HG03103 (cell line): ENCODE measurements around the gene SERPINA10.
"Not testable (repeated sequence)": the region's sequence is repeated elsewhere in the genome, so short reads cannot be mapped to it uniquely, and the experiment has no call there.

Source experiments
- ATAC-seq: cut with Tn5 transposase; IDR thresholded peaks from one replicate; pipeline ENCODE4 v1.9.1; 2021; ENCODE audit warnings: low read depth; ENCODE audit not compliant: unreplicated experiment

The SERPINA10 gene

GRCh38 chr14:94288610-94289465 is 4.2 kb downstream of the SERPINA10 start:
- no peak for ATAC-seq

GRCh38 chr14:94285158-94285557 is 7.9 kb downstream of the SERPINA10 start:
- no peak for ATAC-seq

- ATAC-seq, result no peak
Measured at GRCh38 chr14:94284221-94284620, 8.8 kb downstream of the SERPINA10 start.

GRCh38 chr14:94282991-94283723 is 9.9 kb downstream of the SERPINA10 start:
- ATAC-seq, result no peak

GRCh38 chr14:94278731-94279130 is 14.3 kb downstream of the SERPINA10 start:
- no peak for ATAC-seq

- not testable (repeated sequence) for ATAC-seq
Measured at GRCh38 chr14:94276898-94277561, 16.0 kb downstream of the SERPINA10 start.

GRCh38 chr14:94269156-94269555 is 23.9 kb downstream of the SERPINA10 start:
- no peak for ATAC-seq

- not testable (repeated sequence) for ATAC-seq
Measured at GRCh38 chr14:94268582-94268981, 24.5 kb downstream of the SERPINA10 start.

GRCh38 chr14:94267352-94267751 is 25.7 kb downstream of the SERPINA10 start:
- ATAC-seq, result no peak

GRCh38 chr14:94264195-94264594 is 28.9 kb downstream of the SERPINA10 start:
- not testable (repeated sequence) for ATAC-seq

GRCh38 chr14:94244182-94244581 is 48.9 kb downstream of the SERPINA10 start:
- ATAC-seq, result no peak

- no peak for ATAC-seq
Measured at GRCh38 chr14:94239406-94239805, 53.7 kb downstream of the SERPINA10 start.

- ATAC-seq, result no peak
Measured at GRCh38 chr14:94237983-94238382, 55.1 kb downstream of the SERPINA10 start.

GRCh38 chr14:94237046-94237445 is 56.0 kb downstream of the SERPINA10 start:
- no peak for ATAC-seq
